ENCODE results near the gene WNT3A.
"Not testable (repeated sequence)": the region's sequence is repeated elsewhere in the genome, so short reads cannot be mapped to it uniquely, and the experiment has no call there.

WNT3A gene

DNA sequence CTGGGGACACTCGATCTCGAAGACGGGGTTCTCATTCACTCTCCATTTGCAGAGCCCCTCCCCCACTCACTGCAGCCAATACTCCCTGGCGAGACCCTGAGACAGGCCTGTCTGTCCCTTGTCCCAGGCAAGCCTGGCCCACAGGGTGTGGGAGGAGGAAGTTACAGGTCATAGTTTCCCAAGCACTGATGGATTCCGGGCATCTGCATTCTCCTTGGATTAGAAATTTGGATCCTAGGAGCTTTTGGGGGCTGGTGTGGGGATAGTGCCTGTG, 11.3 kb downstream of the WNT3A start:
- TF ChIP-seq, protein P1, sequence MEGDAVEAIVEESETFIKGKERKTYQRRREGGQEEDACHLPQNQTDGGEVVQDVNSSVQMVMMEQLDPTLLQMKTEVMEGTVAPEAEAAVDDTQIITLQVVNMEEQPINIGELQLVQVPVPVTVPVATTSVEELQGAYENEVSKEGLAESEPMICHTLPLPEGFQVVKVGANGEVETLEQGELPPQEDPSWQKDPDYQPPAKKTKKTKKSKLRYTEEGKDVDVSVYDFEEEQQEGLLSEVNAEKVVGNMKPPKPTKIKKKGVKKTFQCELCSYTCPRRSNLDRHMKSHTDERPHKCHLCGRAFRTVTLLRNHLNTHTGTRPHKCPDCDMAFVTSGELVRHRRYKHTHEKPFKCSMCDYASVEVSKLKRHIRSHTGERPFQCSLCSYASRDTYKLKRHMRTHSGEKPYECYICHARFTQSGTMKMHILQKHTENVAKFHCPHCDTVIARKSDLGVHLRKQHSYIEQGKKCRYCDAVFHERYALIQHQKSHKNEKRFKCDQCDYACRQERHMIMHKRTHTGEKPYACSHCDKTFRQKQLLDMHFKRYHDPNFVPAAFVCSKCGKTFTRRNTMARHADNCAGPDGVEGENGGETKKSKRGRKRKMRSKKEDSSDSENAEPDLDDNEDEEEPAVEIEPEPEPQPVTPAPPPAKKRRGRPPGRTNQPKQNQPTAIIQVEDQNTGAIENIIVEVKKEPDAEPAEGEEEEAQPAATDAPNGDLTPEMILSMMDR (IDR thresholded peaks at IDR 0.05), result no peak
- H3K27ac Mint-ChIP-seq, result no peak overlapping the region
- no peaks in the 10 kb centered on the region for H3K9me3 Mint-ChIP-seq
- no peaks in the 10 kb centered on the region for H3K4me1 Mint-ChIP-seq
- no peak overlapping the region for H3K4me3 Mint-ChIP-seq
- H3K36me3 Mint-ChIP-seq (ENCODE audit: low read depth), result no peaks in the 10 kb centered on the region
- DNase-seq, result no peak
- H3K27me3 Mint-ChIP-seq (ENCODE audit: low read depth, poor library complexity), result peaks cover 12% of the 10 kb centered on the region

DNA sequence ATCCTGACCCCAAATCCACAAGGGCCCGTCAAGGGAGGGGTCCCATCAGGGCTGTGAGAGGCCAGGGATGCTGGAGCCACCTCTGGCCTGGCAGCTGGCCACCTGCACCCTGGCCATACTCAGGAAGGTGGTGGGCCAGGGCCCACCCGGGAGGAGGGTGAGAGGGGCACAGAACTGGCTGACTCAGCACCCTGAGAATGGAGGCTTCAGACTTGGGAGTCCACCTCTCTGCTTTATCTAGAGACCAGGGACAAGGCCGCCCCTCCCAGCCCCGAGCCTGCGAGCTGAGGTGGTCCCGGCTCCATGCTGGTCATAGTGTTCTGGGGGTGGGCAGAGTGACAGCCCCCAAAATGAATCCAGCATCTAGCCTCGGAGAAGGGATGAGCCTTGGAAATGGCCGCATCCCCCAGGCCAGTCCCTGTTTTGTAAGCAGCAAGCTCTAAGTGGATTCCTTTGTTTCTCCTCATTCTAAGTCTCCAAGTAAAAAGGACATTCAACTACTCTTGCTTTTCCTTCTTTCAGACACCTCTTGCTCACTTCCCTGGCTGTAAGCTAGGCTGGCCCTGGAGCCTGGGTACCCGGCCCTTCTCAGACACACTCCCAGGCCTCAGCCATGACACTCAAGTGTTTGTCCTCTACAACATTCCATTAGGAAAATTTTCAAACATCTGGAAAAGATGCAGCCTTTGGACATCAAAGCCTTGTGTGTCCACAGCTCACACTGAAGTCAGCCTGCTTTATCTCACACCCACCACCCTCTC, 12.3 kb downstream of the WNT3A start:
- Mint-ChIP-seq H3K36me3 (ENCODE audit: low read depth) (no peaks in the 10 kb centered on the region), H3K4me3 (no peak overlapping the region), H3K9me3 (no peaks in the 10 kb centered on the region), H3K27ac (no peak overlapping the region), H3K4me1 (no peaks in the 10 kb centered on the region), H3K27me3 (ENCODE audit: low read depth, poor library complexity) (peaks cover 19% of the 10 kb centered on the region)
- TF ChIP-seq, protein P1 (IDR thresholded peaks at IDR 0.05), result no peak
- DNase-seq, result no peak

DNA sequence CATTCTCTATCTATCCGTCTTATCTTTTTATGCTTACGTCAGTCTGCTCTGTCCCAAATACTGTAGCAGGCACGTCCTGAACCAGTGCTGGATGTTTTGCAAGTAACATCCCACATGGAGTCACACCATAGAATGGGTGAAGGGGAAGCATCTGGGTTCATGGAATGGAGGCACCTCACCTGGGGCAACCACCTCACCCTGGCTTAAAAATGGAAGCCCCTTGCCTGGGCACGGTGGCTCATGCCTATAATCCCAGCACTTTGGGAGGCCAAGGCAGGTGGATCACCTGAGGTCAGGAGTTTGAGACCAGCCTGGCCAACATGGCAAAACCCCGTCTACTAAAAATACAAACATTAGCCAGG, 12.9 kb downstream of the WNT3A start:
- not testable (repeated sequence) for DNase-seq

DNA sequence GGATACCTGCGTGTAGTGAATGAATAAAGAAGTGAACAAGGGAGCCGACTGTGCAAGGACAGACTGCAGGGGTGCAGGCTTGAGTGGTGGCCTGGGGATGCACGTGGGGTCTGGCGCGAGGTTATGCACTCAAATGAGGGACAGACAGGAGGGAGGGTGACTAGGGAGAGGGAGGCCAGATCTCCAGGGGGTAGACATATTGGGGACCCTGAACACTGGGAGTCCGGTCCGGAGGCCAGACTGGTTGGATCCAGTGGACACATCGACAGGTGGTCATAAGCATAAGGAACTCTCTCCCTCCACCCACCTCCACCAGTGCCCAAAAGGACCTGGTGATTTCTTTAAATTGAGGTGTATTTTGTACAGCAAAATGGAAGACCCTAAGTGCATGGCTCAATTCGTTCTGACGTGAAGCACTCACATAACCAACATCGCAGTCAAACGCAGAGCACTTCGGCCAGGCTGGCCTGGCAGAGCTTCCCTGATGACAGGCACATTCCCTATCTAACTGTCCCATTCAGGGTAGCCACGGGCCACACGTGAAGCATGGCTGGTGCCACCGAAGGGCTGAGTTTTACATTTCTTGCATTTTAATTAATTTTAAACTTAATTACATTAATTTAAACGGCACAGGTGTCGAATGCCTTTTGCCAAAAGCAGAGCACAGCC, 14.0 kb downstream of the WNT3A start:
- H3K27me3 Mint-ChIP-seq (ENCODE audit: low read depth, poor library complexity), result peaks cover 24% of the 10 kb centered on the region
- no peak for DNase-seq
- TF ChIP-seq, protein P1 (IDR thresholded peaks at IDR 0.05), result no peak
- no peak overlapping the region for H3K4me3 Mint-ChIP-seq
- peaks cover 14% of the 10 kb centered on the region for H3K9me3 Mint-ChIP-seq
- no peaks in the 10 kb centered on the region for H3K4me1 Mint-ChIP-seq
- H3K27ac Mint-ChIP-seq, result no peak overlapping the region
- H3K36me3 Mint-ChIP-seq (ENCODE audit: low read depth), result no peaks in the 10 kb centered on the region

More for the DNA sequence above, 12.9 kb downstream of the WNT3A start:
- H3K9me3 Mint-ChIP-seq; H3K4me1 Mint-ChIP-seq; H3K4me3 Mint-ChIP-seq; H3K36me3 Mint-ChIP-seq (ENCODE audit: low read depth); H3K27ac Mint-ChIP-seq: not testable (repeated sequence)
- peaks cover 19% of the 10 kb centered on the region for H3K27me3 Mint-ChIP-seq (ENCODE audit: low read depth, poor library complexity)

DNA sequence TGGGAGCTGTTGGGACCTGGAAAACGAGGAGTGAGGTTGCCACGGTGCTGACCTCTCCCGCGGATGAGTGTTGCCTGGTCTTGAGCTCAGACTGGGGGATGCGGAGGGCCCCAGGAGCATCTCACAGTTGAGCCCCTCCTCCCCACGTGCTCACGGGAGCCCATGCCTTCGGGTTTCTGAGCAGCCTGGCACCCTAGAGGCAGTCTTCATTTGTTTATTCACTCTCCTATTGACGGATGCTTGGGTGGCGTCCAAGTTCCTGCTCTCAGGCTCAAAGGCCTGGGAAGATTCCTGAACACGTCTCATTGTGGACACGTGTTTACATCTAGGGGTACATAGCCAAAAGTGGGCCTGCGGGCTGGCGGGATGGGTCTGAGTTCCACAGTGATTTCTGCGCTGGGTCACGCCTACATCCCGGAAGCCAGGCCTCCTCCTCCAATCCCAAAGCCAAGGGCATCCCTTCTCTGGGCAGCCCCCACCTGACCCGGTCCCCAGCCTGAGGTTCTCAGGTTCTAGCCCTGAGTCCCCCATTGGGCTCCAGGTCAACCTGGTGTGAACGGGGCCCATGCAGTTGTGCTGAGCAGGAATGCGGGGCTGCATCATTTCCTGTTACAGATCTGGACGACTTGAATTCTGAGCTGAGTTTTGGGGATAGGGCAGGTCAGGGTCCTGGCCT, 14.7 kb downstream of the WNT3A start:
- no peak for DNase-seq
- Mint-ChIP-seq H3K27ac (no peak overlapping the region), H3K9me3 (peaks cover 19% of the 10 kb centered on the region), H3K4me1 (no peaks in the 10 kb centered on the region), H3K27me3 (ENCODE audit: low read depth, poor library complexity) (peaks cover 24% of the 10 kb centered on the region), H3K36me3 (ENCODE audit: low read depth) (no peaks in the 10 kb centered on the region), H3K4me3 (no peak overlapping the region)
- TF ChIP-seq, protein P1 (IDR thresholded peaks at IDR 0.05), result no peak

DNA sequence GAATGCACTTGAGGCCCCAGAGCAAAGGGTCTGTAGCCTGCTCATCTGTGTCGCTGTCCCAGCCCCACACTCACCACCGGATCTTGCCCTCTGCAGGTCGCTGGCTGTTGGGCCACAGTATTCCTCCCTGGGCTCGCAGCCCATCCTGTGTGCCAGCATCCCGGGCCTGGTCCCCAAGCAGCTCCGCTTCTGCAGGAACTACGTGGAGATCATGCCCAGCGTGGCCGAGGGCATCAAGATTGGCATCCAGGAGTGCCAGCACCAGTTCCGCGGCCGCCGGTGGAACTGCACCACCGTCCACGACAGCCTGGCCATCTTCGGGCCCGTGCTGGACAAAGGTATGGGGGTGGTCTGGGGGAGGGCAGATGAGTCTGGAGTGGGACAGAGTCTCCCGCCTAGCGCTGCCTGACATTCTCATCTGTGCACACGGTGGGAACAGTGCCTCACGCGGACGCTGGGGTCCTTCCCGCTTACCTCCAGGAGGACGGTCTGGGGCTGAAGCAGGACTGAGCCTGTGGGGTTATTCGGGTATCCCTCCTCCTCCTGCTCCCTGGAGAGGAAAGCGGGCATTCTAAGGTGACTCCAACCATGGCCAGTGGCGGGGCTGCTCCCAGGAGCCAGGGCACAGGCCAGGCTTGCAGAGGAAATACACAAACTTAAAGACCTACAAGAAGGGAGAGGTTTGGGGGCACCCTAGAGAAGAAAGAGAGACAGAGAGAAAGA, 15.9 kb downstream of the WNT3A start:
- Mint-ChIP-seq H3K4me3 (no peak overlapping the region), H3K27ac (no peak overlapping the region), H3K4me1 (no peaks in the 10 kb centered on the region), H3K27me3 (ENCODE audit: low read depth, poor library complexity) (peaks cover 33% of the 10 kb centered on the region), H3K9me3 (peaks cover 26% of the 10 kb centered on the region), H3K36me3 (ENCODE audit: low read depth) (no peaks in the 10 kb centered on the region)
- TF ChIP-seq, protein P1 (IDR thresholded peaks at IDR 0.05), result no peak
- DNase-seq, result no peak

Data from nephron progenitor cell (in vitro differentiated cells).